ENCODE data around the gene FKBP8.
"Not testable (repeated sequence)": the region's sequence is repeated elsewhere in the genome, so short reads cannot be mapped to it uniquely, and the experiment has no call there.

The FKBP8 gene

DNA sequence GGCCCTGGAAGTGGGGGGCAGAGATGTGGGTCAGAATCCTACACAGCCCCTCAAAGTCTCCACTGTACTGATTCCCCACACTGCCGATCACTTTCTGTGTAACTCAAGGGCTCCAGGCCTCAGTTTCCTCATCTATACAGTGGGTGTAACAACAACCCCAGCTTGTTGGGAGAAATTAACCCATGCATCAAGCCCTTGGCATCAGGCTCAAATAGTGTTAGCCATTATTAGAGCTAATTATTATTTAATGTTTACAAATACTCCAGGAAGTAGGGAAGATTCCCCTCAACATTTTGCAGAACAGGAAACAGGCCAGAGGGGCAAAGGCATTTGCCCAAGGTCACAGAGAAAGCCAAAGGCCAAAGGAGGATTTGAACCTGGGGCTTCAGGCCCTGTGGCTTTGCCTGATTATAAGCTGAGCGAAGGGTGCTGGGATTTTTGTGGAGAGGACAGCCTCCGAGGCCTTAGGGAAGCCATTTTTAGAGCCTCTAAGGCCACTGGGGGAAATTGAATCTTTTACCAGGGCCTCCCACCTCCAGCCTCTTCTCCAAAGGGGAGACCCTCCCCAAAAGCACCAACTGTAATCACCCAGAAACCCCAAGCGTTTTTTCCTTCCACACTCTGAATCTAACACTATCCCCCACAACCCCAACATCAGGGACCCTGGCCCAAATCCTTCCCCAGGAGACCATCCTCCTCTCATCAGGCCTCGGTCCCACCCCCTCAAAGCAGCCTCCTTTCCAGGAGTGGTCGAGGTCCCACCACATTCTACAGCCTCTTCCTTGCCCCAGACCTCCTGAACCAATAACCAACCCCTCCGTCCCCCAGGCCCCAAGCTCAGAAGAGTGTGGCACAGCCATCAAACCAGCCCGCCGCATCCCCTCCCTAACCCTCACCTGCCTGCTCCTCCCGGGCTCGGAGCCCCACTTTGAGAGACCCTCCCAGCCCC is 1.1 kb downstream of the FKBP8 start:
- H3K36me3 ChIP-seq (ENCODE audit: insufficient read depth, low read length) = peaks cover 33% of the 10 kb centered on the region
- H3K4me1 ChIP-seq (ENCODE audit: insufficient read depth, low read length) = peaks cover 10% of the 10 kb centered on the region
- peak overlapping the region; percentile 65 for H3K4me3 ChIP-seq (ENCODE audit: low read length)
- no peaks in the 10 kb centered on the region for H3K9me3 ChIP-seq (ENCODE audit: low read length)
- no peaks in the 10 kb centered on the region for H3K27me3 ChIP-seq (ENCODE audit: insufficient read depth, low read length)
- no peak overlapping the region for H2AFZ ChIP-seq (ENCODE audit: low read depth, low read length)

DNA sequence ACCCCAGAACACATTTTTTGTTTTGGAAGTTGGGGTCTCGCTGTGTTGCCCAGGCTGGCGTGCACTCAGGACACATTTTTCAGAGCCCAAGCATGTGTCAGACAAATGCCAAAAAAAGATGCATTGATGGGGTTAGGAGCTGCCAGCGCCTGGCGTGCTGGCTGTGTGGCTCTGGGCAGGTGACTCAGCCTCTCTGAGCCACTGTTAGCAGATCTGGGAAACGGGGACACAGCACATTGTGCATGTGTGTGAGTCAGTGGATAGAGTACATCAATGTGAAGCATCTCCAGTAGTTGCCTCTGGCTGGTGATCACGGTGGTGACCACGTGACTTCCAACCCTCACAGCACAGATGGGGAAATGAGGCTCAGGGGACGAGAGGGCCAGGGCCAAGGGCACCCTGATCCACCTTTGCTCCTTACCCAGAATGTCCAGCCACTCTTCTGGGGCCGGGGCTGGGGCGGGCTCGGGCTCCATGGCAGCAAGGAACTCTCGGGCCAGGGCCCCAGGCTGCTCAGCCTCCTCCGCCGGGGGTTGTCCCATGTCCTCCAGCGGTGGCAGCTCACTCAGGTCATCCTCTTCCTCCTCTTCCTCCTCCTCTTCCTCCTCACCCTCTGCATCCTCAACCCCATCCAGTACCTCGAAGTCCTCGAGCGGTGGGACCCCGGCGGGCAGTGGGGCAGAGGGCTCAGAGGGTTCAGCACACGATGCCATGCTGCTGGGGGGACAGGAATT is 1.9 kb downstream of the FKBP8 start:
- no peak overlapping the region for H3K4me3 ChIP-seq (ENCODE audit: low read length)
- peaks cover 10% of the 10 kb centered on the region for H3K4me1 ChIP-seq (ENCODE audit: insufficient read depth, low read length)
- H2AFZ ChIP-seq (ENCODE audit: low read depth, low read length) = no peak overlapping the region
- peaks cover 42% of the 10 kb centered on the region for H3K36me3 ChIP-seq (ENCODE audit: insufficient read depth, low read length)
- H3K27me3 ChIP-seq (ENCODE audit: insufficient read depth, low read length) = no peaks in the 10 kb centered on the region
- H3K9me3 ChIP-seq (ENCODE audit: low read length) = no peaks in the 10 kb centered on the region

DNA sequence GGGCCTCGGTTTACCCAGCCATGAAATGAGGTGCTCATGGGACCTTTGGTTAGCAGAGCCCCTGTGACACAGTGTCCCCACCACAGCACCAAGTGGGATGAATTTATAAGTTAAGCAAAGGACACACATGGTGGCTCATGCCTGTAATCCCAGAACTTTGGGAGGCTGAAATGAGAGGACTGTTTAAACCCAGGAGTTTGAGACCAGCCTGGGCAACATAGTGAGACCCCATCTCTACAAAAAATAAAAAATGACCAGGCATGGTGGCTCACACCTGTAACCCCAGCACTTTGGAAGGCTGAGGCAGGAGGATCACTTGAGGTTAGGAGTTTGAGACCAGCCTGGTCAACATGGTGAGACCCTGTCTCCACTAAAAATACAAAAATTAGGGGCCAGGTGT is 3.2 kb downstream of the FKBP8 start:
- not testable (repeated sequence) for H3K27me3 ChIP-seq (ENCODE audit: insufficient read depth, low read length); H2AFZ ChIP-seq (ENCODE audit: low read depth, low read length); H3K4me1 ChIP-seq (ENCODE audit: insufficient read depth, low read length); H3K4me3 ChIP-seq (ENCODE audit: low read length); H3K9me3 ChIP-seq (ENCODE audit: low read length)
- H3K36me3 ChIP-seq (ENCODE audit: insufficient read depth, low read length) = peaks cover 50% of the 10 kb centered on the region

DNA sequence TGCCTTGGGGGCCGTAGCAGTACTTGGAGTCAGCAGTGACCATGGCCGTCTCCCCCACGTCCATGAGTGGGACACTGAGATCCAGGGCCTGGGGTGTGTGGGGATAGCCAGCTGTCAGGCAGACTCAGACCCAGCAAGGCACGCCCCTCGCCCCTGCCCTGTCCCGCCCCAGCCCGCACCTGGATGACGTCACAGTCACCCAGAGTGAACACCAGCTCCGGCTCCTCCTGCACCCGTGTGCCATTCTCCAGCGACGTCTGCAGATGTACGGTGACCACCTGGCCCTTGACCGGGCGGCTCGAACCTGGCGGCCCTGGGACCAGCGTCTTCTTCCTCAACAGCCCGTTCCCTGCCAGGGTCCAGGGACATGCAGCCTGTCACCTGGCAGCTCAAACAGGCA is 4.0 kb downstream of the FKBP8 start:
- Histone ChIP-seq H3K9me3 (ENCODE audit: low read length) (no peaks in the 10 kb centered on the region), H3K4me1 (ENCODE audit: insufficient read depth, low read length) (peaks cover 10% of the 10 kb centered on the region), H3K36me3 (ENCODE audit: insufficient read depth, low read length) (peaks cover 52% of the 10 kb centered on the region), H2AFZ (ENCODE audit: low read depth, low read length) (no peak overlapping the region), H3K4me3 (ENCODE audit: low read length) (no peak overlapping the region), H3K27me3 (ENCODE audit: insufficient read depth, low read length) (no peaks in the 10 kb centered on the region)

DNA sequence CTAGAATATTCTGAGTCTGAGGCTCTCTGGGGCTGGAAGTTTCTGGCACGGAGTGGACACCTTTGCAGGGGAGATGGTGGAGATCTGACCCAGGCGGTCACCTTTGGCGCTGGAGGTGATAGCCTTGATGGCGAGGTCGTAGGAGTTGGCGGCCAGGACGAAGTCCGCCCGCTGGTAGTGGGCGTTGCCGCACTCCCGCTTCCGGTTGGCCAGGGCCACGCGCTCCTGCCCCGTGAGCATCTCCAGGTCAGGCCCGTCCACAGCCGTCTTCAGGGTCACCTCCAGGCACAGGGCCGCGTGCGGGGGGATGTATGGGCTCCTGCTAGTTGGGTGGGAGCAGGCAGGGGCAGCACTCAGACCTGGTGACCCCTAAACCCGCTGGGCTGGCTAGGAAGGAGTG is 5.3 kb downstream of the FKBP8 start:
- Histone ChIP-seq H3K36me3 (ENCODE audit: insufficient read depth, low read length) (peaks cover 53% of the 10 kb centered on the region), H3K4me1 (ENCODE audit: insufficient read depth, low read length) (peaks cover 6% of the 10 kb centered on the region), H3K27me3 (ENCODE audit: insufficient read depth, low read length) (no peaks in the 10 kb centered on the region), H2AFZ (ENCODE audit: low read depth, low read length) (no peak overlapping the region), H3K9me3 (ENCODE audit: low read length) (no peaks in the 10 kb centered on the region), H3K4me3 (ENCODE audit: low read length) (no peak overlapping the region)

DNA sequence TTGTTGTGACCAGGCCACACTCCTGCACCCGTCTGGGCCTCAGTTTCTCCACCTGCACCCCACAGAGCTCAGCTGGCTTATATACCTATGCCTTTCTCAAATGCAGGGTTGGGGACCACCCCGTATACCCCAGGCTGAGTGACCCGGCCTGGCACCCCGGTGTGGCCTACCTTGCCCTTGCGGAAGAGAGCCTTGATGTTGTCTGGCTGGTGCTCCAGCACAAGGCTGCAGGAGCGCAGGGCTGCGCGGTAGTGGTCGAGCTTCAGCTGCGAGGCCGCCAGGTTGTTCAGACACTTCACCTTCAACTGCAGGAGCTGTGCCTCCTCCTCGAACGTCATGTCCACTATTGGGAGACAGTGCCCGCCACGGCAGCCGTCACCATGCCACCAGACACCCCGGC is 5.9 kb downstream of the FKBP8 start:
- Histone ChIP-seq H3K27me3 (ENCODE audit: insufficient read depth, low read length) (no peaks in the 10 kb centered on the region), H3K4me3 (ENCODE audit: low read length) (no peak overlapping the region), H3K36me3 (ENCODE audit: insufficient read depth, low read length) (peaks cover 59% of the 10 kb centered on the region), H2AFZ (ENCODE audit: low read depth, low read length) (no peak overlapping the region), H3K4me1 (ENCODE audit: insufficient read depth, low read length) (peaks cover 3% of the 10 kb centered on the region), H3K9me3 (ENCODE audit: low read length) (no peaks in the 10 kb centered on the region)

DNA sequence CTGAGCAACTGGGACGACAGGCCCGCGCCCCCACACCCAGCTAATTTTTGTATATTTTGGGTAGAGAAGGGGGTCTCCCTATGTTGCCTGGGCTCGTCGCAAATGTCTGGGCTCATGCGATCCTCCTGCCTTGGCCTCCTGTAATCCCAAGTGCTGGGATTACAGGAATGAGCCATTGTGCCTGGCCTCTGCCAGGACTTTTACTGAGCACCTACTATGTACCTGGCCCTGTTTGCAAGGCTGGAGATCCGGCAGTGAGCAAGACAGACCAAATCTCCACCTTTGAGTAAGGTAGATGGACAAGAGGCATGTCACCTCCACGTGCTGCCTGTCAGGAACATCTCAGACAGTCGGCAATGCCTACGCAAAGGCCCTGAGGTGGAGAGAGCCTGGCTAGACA is 6.9 kb downstream of the FKBP8 start:
- Histone ChIP-seq H3K4me1 (ENCODE audit: insufficient read depth, low read length) (no peaks in the 10 kb centered on the region), H3K36me3 (ENCODE audit: insufficient read depth, low read length) (peaks cover 60% of the 10 kb centered on the region)

DNA sequence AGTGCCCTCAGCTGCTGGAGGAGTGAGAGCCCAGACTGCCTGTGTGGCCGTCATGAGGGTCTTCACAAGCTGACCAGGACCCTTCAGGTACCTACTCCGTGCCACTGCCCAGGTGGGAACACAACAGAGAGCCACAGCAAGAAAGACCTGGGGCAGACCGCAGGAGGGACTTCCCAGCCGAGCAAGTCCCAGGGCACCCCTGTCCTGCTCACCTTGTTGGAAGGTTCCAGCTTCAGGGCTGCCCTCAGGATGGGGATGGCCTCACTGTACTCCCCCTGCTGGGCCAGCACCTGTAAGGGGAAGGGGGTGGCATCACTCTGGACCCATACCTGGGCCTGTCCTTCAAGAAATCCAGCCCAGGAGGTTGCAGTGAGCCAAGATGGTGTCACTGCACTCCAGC is 10.3 kb downstream of the FKBP8 start:
- no peaks in the 10 kb centered on the region for H3K9me3 ChIP-seq (ENCODE audit: low read length)
- peaks cover 38% of the 10 kb centered on the region for H3K36me3 ChIP-seq (ENCODE audit: insufficient read depth, low read length)
- H3K4me1 ChIP-seq (ENCODE audit: insufficient read depth, low read length) = no peaks in the 10 kb centered on the region
- H3K27me3 ChIP-seq (ENCODE audit: insufficient read depth, low read length) = no peaks in the 10 kb centered on the region
- H2AFZ ChIP-seq (ENCODE audit: low read depth, low read length) = no peak overlapping the region
- no peak overlapping the region for H3K4me3 ChIP-seq (ENCODE audit: low read length)

More for the DNA sequence above, 6.9 kb downstream of the FKBP8 start:
- no peak overlapping the region for H3K4me3 ChIP-seq (ENCODE audit: low read length)
- H3K9me3 ChIP-seq (ENCODE audit: low read length) = no peaks in the 10 kb centered on the region
- H3K27me3 ChIP-seq (ENCODE audit: insufficient read depth, low read length) = no peaks in the 10 kb centered on the region
- H2AFZ ChIP-seq (ENCODE audit: low read depth, low read length) = no peak overlapping the region

DNA sequence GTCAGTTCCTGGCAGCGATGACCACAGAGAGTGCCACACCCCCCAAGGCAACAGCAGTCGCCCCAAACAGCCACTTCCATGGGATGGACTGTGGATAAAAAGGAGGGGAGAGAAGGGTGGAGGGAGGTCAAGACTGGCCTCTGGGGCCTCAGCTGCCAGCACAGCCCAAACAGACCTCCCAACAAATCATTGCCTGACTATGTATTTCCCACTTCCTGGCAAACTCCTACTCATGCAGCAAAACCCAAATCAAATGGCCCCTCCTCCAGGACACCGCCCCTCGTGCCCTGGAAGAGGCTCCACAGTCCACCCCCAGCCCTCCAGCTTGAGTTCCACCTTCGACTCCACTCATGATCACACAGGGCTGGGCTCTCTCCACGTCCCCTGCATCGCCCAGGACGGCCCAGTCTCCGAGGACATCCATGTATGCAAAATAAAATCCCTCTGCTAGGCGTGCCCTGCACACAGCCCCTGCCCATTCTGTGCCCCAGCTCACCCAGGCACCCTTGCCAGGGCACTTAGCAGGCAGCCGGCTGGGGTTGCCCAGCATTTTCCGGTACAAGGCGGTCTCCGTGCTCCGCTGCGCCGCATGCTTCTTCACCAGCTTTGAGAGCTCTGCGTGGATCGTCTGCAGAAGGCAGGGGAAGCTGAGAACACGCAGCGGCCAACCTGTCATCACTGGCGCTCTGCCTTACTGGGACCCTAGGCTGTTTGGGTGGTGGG is 11.0 kb downstream of the FKBP8 start:
- H3K9me3 ChIP-seq (ENCODE audit: low read length) = no peaks in the 10 kb centered on the region
- H3K4me3 ChIP-seq (ENCODE audit: low read length) = no peak overlapping the region
- peaks cover 31% of the 10 kb centered on the region for H3K36me3 ChIP-seq (ENCODE audit: insufficient read depth, low read length)
- H3K4me1 ChIP-seq (ENCODE audit: insufficient read depth, low read length) = no peaks in the 10 kb centered on the region
- no peak overlapping the region for H2AFZ ChIP-seq (ENCODE audit: low read depth, low read length)
- H3K27me3 ChIP-seq (ENCODE audit: insufficient read depth, low read length) = no peaks in the 10 kb centered on the region

DNA sequence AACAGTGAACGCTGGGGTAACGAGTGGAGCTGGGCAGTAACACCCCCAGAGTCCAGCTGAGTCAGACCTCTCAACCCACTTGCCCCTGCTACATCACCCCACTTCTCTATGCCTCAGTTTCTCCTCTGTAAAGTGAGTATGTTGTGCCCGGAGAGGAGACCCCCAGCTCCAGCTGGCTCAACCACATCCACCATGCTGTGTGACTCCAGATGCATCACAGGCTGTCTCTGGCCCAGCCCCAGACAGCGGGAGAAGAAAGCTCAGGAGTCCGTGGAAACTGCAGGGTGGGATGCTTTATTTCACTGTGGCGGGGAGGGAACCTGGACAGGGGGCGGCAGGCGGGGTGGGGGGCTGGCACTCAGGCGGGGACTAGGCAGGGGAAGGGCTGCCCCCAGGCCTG is 11.9 kb downstream of the FKBP8 start:
- Histone ChIP-seq H2AFZ (ENCODE audit: low read depth, low read length) (no peak overlapping the region), H3K4me1 (ENCODE audit: insufficient read depth, low read length) (no peaks in the 10 kb centered on the region), H3K4me3 (ENCODE audit: low read length) (no peak overlapping the region), H3K9me3 (ENCODE audit: low read length) (no peaks in the 10 kb centered on the region), H3K27me3 (ENCODE audit: insufficient read depth, low read length) (no peaks in the 10 kb centered on the region), H3K36me3 (ENCODE audit: insufficient read depth, low read length) (peaks cover 22% of the 10 kb centered on the region)

DNA sequence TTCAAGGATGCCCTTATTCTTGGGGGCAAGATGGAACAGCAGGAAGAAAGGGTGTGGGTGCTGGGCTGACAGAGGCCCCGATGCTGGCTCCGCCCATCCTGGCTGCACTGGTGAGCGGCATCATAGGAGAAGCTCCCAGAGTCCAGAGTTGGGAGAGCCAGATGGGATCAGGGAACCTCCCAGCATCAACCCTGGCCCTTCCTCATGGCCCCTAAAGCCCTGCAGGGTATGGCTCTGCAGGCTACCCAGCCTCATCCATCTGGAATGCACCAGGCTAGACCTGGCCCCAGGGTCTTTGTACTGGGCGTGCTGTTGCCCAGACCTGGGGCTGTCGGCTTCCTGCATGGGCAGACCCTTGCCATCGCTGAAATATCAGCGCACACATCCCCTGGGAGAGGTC is 13.6 kb downstream of the FKBP8 start:
- H3K36me3 ChIP-seq (ENCODE audit: insufficient read depth, low read length) = peaks cover 11% of the 10 kb centered on the region
- no peak overlapping the region for H2AFZ ChIP-seq (ENCODE audit: low read depth, low read length)
- H3K9me3 ChIP-seq (ENCODE audit: low read length) = no peaks in the 10 kb centered on the region
- H3K4me1 ChIP-seq (ENCODE audit: insufficient read depth, low read length) = no peaks in the 10 kb centered on the region
- H3K27me3 ChIP-seq (ENCODE audit: insufficient read depth, low read length) = no peaks in the 10 kb centered on the region
- H3K4me3 ChIP-seq (ENCODE audit: low read length) = no peak overlapping the region

DNA sequence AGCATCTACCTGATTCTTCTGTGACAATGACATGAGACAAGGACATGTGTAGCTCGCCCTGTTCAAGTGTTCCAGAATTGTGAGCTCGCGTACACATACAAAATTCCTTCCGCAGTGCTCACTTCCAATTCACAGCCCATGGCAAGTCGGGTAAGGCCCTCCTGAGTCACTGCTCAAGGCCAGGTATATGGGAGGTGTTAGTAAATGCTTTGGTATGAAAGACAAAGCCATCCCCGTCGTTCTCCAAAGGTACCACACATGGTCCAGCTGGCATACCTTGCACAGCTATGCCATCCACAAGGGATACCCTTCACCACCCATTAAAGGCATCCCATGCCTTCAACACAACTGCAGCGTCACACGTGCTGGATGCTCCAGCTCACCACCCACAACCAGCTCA is 17.1 kb downstream of the FKBP8 start:
- no peaks in the 10 kb centered on the region for H3K27me3 ChIP-seq (ENCODE audit: insufficient read depth, low read length)
- peaks cover 2% of the 10 kb centered on the region for H3K36me3 ChIP-seq (ENCODE audit: insufficient read depth, low read length)
- no peak overlapping the region for H3K4me3 ChIP-seq (ENCODE audit: low read length)
- no peaks in the 10 kb centered on the region for H3K9me3 ChIP-seq (ENCODE audit: low read length)
- H2AFZ ChIP-seq (ENCODE audit: low read depth, low read length) = no peak overlapping the region
- H3K4me1 ChIP-seq (ENCODE audit: insufficient read depth, low read length) = peaks cover under 1% of the 10 kb centered on the region

DNA sequence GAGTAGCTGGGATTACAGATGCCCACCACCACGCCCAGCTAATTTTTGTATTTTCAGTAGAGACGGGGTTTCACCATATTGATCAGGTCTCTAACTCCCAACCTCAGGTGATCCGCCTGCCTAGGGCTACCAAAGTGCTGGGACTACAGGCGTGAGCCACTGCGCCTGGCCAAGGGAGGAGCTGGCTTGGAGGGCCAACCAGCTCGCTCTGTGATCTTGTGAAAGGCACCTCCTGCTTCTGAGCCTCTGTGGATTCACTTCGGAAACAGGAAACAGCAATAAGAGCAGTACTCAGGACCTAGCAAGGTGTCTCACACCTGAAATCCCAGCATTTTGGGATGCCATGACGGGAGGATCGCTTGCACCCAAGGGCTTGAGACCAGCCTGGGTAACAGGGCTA is 19.5 kb downstream of the FKBP8 start:
- Histone ChIP-seq H2AFZ (ENCODE audit: low read depth, low read length) (no peak overlapping the region), H3K9me3 (ENCODE audit: low read length) (no peaks in the 10 kb centered on the region), H3K4me1 (ENCODE audit: insufficient read depth, low read length) (peaks cover 13% of the 10 kb centered on the region), H3K36me3 (ENCODE audit: insufficient read depth, low read length) (no peaks in the 10 kb centered on the region), H3K27me3 (ENCODE audit: insufficient read depth, low read length) (no peaks in the 10 kb centered on the region), H3K4me3 (ENCODE audit: low read length) (no peak overlapping the region)

Measured in neuron (in vitro differentiated cells).